NCI-H524 (cell line): ENCODE data around the gene CACNA1D.
"Not testable (repeated sequence)": the region's sequence is repeated elsewhere in the genome, so short reads cannot be mapped to it uniquely, and the experiment has no call there.

ENCODE experiments used
- DNase-seq, 2 experiments: peaks; one replicate each; lab custom pipeline; 2025; lab: John Stamatoyannopoulos, UW

CACNA1D gene

DNA sequence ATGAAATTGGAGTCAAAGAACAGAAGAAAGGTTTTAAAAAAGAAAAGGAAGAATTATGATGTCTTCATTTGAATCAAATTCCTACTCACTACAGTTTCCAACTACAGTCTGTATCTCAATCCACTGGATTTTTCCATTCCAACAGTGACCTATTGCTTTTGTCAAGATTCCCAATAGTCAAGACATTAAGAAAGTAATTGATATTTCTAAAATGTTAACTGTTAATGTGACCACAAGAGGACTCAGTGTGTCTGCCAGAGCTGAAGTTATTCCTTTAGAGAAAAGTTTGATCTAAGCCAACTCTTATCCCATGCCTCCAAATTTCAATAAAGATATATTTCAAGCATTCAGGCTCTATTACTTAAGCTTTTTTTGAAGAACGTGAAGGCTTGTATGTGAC lies 163.2 kb downstream of the CACNA1D start:
- no peak for DNase-seq

DNA sequence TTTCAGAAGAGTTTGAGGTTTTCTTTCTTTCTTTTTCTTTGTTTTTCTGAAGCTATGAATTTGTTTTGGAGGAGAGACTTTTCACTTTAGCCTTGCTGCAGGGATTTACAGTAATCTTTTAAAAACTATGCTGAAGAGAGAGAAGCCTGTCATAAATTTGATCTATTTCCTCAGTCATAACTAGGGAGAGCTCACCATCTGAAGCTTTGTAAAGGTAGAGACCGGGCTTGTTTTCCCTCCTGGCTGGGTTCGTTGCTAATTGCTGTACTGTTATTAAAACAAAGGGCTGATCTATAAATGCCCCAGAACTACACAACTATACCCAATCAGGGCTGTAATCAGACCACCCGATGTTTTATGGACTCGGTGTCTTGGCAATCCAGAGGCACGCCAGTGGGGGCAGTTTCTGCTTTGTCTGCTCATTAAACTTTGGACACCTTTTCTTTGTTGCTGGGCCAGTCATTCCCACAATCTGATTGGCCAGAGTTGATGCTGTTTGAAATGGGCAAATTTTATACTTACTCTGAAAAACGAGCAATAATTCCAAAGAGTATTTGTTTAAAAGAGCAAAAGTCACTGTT lies 164.3 kb downstream of the CACNA1D start:
- no peak for DNase-seq

DNA sequence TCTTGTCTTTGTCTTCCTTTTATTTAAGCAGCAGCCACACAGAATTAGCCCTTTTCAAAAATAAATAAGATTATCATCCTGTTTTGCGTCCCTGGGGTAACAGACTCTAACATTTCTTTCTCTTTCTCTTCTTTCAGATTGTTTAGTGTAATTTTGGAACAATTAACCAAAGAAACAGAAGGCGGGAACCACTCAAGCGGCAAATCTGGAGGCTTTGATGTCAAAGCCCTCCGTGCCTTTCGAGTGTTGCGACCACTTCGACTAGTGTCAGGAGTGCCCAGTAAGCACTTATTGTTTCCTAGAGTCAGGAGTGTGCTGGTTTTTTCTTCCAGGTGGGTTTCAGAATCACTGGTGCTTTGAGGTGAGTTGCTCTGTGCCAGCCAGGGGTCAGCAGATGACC lies 165.6 kb downstream of the CACNA1D start:
- DNase-seq, result peak in 1 of 2 experiments; percentile 47

DNA sequence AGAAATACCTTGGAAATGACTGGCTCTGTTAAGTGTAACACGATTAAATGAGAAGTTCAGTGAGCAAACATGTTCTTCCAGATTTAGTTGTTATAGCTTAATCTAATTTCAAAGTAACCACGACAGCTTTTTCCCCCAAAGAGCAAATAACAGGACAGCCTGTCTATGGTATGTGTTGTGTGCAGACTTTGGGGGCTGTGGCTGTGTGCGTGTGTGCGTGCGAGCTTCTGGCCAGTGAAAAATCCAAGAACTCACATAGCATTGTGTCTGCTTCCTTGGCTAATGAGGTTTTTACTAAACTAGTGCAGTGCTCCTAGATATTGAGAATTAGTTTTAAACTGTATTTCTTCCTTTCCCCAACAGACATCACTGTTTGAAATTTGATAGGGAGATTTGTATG lies 167.1 kb downstream of the CACNA1D start:
- DNase-seq, result no peak

DNA sequence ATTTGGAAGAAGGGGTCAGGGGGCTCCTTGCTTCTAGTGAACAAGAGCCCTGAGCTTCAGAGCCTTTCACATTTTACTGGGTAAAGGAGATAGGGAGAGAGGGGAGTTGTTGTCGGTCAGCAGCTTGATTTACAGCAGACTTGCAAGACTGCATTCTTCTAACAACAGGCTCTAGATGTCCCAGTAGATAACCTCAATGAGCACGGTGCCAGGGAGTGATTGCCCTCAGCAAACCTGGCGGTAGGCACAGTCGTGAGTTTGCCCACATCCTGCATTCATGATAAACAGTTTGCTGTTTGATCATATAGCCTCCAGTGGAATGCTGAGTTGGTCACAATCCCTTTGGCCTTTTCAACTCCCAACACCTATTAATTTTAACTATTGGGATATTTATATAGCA lies 170.4 kb downstream of the CACNA1D start:
- not testable (repeated sequence) for DNase-seq

DNA sequence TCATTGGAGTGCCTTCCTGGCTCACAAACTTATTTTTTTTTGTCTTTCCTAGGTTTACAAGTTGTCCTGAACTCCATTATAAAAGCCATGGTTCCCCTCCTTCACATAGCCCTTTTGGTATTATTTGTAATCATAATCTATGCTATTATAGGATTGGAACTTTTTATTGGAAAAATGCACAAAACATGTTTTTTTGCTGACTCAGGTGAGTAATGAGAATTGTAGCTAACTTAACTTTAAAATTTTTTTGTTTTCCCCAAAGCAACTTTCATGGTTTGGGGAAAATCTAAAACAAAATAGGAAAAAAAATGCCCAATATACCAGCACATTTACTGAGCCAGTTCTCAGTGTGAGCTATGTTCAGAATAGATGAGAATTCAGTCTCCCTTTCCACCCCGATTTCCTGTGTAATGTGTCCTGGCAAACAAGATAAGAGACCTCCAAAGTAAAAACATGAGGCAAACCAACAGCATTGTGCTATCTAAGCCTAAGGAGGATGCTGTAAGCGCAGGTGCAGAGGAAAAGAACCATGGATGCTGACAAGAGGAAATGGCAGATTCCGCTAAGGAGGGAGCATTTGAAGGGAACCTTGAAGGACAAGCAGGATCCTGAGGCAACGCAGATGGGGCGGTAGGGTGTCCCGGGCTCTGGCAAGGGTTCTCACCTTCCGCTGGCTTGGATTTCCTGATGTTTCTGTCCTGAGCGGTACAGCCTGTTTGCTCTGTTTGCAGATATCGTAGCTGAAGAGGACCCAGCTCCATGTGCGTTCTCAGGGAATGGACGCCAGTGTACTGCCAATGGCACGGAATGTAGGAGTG lies 171.4 kb downstream of the CACNA1D start:
- DNase-seq, result no peak

DNA sequence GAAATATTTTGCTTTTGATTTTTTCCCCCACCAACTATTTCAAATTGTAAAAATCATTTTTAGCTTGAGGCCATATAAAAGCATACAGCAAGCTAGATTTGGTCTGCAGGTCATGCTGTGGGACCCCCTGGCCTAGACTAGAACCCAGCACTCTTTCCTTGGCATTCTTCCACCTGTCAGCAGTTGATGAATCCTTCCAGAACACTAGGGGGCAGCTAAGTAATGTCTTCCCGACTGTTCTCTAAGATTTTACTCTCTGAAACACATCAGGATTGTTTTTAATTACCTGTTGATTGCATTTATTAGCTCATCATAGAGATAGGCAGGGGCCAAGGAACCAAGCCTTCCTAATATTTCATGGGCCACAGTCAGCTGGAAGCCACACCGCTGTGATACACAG lies 174.5 kb downstream of the CACNA1D start:
- DNase-seq, result peak in 1 of 2 experiments; percentile 5

DNA sequence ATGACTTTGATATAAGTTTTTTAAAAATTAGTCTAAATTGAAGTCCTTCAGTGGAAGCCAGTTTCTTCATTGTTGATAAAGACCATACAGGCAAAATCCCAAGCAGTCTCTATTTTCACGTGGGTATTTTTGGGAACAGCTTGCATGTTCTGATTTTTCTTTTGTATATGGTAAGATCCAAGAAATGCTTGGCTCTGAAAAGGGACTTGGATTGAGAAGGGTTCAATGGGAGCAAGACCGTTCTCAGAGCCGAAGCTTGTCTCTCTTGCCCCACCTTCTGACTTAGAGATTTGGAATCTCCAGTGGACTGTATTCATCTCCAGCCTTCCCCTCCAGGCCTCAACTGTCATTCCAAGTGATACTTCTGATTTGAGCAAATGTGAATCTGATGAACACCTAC lies 176.3 kb downstream of the CACNA1D start:
- DNase-seq, result no peak

DNA sequence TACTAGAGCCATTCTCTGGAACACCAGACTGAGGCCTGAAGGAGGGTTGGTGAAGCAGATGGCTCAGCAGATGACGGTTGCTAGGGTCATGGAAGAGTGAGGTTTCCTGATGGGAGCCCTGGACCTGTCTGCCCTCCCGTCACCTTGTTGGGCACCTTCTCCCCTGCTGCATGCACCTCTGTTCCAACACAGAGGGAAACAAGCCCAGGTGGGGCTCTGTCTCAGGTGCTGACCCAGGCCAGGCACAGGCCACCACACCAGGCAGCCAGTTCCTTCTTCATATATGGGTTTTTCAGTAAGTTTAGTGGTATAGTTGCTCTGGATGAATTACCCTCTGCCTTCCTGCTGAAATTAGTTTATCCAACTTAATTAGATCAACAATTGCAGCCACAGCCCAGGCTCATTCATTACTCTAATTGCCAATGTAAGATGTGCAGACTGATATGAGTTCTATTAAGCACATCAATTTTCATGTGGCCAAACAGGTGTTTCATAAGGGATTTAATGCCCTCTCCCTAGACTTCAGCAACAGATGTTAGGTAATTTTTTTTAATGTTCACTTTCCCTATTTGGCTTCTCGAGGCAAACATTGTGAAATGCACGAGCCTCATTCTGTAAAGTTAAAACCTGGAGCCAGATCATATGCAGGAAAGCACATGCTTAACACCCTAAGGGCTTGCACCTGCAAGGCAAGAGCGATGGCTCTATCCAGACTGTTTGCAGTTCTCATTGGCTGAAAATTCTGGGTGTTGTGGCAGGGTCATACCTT lies 177.0 kb downstream of the CACNA1D start:
- peak; percentile 25 to 79 for DNase-seq

DNA sequence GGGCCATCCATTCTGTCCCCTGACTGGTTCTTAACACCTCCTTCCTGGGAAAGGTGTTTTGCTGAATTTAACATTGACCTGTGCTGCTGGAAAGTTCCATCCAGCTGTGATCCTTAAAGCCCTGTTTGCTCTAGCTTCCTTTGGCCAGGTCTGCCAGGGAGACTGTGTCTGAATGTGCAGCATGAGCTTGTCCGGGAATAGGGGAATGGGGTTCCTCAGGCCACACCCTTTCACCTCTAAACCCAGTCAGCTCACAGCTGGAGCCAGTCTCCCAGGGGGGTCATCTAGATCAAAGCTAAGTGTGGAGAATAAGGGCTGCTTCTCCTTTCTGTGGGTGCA lies 177.5 kb downstream of the CACNA1D start:
- DNase-seq, result no peak

DNA sequence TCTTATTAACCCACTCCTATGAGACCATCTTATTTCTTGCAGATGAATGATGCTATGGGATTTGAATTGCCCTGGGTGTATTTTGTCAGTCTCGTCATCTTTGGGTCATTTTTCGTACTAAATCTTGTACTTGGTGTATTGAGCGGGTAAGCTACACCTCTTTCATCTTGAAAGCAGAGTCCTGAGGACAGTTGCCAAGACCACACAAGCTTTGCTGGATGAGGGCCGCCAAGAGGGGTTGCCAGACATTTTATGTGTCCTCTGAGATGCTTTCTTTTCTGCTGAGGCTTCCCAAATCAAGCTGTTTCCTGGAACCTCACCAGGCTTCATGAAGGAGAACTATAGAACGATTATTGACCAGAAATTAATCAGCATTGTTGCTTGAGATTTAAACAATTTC lies 178.6 kb downstream of the CACNA1D start:
- no peak for DNase-seq

DNA sequence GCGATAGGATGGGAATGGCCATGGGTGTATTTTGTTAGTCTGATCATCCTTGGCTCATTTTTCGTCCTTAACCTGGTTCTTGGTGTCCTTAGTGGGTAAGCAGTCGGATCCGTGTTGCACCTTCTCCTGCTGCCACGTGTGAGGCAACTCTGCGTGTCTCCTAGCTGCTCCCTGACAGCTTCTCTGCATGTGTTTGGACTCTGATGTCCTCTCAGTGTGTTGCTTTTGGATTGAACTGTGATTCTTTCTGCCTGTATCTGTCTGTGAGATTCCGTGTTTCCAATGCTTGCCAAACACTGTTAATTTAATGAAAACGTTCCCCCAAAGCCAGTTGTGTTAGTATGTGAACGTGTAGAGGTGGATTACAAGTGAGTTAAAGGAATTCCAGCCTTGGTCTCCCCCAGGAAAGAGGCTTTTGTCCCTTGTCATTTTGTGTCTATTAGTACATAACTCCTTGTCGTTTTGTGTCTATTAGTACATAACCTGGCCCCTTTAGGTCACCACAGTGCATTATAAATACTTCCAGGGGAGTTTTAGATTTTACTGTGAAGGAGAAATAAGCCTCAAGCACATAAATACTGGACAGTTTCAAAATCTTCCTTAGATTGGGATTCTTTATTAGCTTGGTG lies 179.4 kb downstream of the CACNA1D start:
- DNase-seq, result no peak

DNA sequence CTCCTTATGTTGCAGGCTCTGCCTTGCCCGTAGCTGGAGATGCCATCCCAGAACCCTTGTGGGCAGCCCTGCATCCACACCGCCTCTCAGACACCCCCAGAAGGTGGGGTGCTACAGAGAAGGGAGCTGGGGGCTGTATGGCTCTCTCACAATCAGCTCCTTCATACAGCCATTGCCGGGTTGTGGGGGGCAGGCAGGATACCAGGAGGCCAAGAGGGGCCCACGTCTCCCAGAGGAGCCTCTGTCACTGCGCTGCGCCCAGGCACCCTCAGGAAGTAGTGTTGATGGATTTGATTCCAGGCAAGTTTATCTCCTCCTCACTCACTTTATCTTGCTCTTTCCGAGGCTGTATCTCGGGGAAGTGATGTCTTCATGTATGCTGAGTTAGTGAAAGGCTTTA lies 180.2 kb downstream of the CACNA1D start:
- DNase-seq, result no peak

DNA sequence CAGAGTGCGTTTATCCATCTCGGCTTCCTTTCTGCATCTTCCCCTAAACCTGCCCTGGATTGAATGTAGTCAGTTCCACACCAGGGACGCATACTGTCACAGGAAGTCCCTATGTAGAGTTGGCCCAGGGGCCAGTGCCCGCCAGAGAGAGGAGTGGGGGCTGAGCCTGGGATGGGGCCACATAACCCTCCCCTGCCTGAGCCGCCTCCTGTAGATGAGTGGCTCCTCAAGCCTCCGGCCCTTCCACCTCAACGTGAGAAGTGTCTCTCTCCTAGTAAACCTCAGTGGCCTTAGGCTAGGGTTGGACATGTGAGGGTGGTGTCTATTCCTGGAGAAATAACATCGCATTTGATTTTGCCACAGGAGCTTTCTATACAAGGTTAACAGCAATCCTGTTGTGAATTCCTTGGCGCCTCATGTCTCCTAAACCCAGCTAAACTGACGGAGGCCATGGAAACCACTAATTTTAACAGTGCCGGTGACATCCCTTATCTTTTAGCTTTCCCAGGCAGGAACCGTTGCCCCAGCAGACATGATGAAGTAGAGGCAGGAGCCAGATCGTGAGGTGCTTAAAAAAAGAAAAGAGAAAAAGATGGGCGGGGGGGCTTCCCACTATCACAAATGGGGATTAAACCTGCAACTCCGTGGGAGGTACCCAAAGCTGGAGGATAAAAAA lies 180.7 kb downstream of the CACNA1D start:
- no peak for DNase-seq

DNA sequence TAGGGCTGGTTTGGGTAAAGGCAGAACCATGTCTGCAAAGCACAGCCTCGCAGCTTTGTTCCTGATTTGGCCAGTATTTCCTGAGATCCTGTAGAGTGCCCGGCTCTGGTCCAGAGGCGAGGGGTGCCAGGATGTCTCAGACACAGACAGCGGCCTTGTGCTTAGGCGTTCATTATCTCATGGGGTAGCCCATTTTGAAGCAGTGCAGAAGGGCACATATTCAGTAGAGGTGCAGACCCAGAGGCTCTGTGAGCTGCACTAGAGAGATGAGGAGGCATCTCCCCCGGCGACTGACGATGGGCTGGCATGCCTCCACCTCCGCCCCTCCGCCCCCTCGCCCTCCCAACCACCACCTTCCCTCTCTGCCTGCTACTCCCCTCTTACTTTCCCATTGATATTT lies 181.5 kb downstream of the CACNA1D start:
- no peak for DNase-seq

DNA sequence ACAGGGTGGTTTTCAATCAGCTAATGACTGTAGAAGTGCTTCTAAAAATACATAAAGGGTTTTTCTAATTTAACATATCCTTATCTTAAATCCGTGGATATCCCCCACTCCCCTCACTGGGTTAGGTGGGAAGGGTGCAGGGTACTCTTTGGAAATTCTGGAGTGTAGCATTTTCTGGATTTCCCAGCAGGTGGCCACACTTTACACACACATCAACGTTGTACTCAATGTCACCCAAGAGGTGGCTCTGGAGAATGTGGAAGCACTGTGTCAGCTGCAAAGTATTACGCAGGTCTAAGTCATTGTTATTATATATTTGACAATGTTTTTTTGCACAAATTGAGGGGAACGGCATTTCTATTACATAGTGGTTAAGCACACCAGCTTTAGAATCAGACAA lies 183.0 kb downstream of the CACNA1D start:
- peak; percentile 2 to 29 for DNase-seq

DNA sequence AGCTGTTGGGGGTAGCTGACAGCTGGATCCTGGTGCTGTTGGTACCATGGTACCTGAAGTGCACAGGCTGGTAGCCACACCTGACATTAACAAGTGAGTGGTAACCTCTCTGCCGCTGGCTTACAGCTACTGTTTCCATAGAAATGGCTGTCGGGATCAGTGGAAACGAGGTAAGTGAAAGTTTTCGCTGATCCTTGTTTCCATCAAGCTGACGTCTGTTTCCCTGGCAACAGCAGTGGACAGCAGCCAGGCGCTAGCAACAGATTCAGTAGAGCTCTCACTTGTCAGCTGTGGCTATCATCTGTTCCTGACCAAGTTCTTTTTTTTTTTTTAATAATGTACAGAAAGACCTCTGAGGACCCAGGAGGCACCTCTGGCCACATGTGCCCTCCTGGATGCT lies 185.6 kb downstream of the CACNA1D start:
- DNase-seq, result peak; percentile 52 to 77

DNA sequence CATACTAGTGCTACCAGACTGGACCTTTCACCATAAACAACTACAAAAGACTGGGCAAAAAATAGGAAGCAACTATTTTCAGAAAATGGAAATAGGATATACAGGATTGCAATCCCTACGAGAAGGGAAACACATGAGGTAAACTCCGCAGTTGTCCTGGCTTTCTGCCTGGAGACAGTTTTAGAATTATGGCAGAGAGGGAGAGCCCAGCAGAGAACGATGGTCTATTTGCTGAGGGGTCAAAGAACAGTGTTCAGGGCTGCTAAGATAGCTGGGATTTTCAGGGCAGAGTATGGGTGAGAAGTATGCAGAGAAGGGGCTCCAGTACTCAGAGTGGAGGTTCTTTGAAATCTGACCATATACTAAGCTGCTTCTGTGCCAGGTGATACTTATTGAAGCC lies 188.4 kb downstream of the CACNA1D start:
- no peak for DNase-seq

DNA sequence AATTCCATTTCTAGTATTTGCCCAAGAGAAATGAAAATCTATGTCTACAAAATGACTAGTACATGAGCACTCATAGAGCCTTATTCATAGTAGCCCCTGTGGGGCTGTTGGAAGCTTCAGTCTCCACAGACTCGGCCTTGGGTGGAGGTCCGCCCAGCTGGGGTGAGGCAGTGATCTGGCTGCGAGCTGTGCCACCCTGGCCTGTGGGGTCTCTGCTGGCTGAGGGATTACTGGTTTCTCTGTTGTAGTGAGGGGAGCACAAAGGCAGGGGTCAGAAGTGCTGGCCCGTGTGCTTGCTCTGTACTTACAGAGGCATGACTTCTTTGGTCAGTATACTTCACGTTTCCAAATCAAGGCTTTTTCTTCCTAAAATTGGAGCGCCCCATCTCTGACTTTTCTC lies 193.7 kb downstream of the CACNA1D start:
- no peak for DNase-seq

DNA sequence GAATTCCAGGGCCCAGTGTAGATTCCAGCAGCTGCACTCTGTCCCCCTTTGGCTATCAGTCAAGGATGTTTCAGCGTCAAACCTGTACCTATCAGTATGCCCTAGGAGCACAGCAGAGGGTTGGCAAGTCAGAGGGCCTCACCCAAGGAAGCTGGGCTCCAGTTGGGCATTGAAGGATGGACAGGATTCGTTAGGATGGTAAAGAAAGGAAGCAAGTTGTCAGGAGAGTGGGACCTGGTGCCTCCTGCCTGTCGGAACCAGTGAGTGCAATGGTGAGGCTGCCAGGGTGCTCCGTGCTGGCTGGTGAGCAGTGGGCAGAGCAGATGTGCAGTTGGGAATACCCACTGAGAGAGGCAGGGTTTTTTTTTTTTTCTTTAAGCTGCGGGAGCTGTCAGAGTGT lies 194.6 kb downstream of the CACNA1D start:
- DNase-seq, result peak; percentile 14 to 67

DNA sequence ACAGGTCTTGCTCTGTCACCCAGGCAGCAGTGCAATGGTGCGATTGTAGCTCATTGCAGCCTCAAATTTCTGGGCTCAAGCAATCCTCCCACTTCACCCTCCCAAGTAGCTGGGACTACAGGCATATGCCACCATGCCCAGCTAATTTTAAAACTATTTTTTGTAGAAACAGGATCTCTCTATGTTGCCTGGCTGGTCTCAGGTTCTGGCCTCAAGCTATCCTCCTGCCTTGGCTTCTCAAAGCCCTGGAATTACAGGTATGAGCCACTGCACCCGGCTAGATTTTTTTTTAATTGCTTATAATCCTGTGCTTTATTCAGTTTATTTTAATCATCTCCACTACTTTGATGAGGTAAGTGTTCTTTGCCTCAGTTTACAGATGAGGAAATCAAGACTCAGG lies 195.3 kb downstream of the CACNA1D start:
- no peak for DNase-seq

DNA sequence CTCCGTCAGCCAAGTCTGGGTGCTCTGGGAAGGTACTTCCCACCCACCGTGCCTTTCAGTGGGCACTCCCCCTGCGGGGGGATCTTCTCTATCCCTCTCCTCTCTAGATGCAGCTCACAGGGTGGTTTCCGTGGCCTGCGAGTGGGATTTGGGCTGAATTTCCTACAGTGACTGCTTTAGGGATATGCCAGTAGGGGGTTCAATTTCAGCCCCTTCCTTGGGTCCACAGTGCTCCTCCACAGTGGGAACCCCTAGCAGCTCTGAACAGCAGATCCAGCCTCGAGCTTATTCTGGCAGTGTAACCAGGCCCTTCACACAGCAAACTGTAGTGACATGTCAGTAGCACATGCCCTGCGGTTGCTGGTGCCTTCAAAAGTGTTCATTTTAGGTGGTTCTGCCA lies 196.1 kb downstream of the CACNA1D start:
- no peak for DNase-seq
